ENCODE results near the gene BMPR1A.

BMPR1A gene

GRCh38 chr10:86756511-86757112 lies at the start of gene BMPR1A:
BMPR1A (plus strand) TSS chr10:86756619; CDS start chr10:86876019, 119,400 bp downstream.
- peak; percentile 90 for DNase-seq

- DNase-seq = no peak
These were observed 49.4 kb upstream of the BMPR1A start for GRCh38 chr10:86706977-86707376.

- no peak for DNase-seq
These were observed 48.9 kb upstream of the BMPR1A start for GRCh38 chr10:86707505-86707904.

GRCh38 chr10:86708068-86708782 lies 48.2 kb upstream of the BMPR1A start:
- DNase-seq = peak; percentile 67

GRCh38 chr10:86708783-86709380 lies 47.5 kb upstream of the BMPR1A start:
- no peak for DNase-seq

GRCh38 chr10:86709396-86710185 lies 46.8 kb upstream of the BMPR1A start:
- no peak for DNase-seq

- peak; percentile 94 for DNase-seq
These were observed 45.4 kb upstream of the BMPR1A start for GRCh38 chr10:86710987-86711512.

DNA sequence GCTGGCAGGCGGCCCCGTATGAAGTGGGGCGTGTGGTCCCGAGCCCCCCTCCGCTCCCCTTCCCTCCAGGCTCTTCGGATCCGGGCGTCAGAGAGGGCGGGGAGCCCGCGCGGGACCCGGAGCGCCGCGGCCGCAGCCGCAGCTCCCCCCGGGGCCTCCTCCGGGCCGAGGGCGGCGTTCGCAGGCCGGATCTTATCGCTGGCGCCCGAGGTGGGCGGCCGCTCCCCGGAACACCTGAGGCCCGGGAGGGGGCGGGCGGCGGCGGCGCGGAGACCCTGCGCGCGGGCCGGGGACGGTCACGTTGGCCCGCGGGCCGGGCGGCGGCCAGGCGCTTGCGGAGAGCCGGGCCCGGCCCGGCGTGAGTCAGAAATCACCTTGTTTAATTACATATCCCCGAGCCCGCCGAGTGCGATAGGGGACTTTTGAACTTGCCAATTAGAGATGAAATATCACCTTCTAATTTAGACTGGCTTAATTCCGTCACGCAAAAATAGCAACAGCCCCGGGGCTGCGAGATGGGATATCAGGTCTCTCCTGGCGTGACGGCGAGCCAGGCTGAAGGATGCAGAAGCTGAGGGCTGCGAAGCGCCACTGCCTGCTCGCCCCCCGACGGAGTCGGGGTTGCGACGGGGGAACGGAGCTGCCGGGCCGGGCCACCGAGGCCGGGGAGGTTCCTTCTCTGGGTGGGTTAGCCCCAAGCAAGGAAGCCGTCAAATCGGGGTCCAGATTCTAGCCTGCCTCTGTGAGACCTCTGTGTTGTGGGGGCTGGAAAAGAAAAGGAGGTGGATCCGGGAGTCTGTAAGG lies 44.7 kb upstream of the BMPR1A start:
- DNase-seq = peak; percentile 87

DNA sequence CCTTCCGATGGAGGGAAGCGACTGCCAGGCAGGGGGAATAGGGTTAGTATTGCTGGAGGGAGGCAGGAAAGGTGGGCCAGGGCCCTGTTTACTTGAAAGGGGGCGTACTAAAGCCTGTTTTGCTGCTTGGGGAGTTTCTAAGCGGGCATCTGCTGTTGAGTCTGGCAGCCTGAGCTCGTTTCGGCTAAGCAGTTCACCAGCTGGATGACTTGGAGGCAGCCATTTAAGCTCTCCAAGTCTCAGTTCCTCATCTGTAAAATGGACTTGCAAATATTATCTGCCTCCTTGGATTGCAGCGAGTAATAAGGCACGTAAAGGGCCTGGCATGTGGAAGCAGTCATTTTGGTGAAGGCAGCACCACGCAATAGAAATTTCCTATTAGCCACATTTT lies 44.1 kb upstream of the BMPR1A start:
- DNase-seq = no peak

DNA sequence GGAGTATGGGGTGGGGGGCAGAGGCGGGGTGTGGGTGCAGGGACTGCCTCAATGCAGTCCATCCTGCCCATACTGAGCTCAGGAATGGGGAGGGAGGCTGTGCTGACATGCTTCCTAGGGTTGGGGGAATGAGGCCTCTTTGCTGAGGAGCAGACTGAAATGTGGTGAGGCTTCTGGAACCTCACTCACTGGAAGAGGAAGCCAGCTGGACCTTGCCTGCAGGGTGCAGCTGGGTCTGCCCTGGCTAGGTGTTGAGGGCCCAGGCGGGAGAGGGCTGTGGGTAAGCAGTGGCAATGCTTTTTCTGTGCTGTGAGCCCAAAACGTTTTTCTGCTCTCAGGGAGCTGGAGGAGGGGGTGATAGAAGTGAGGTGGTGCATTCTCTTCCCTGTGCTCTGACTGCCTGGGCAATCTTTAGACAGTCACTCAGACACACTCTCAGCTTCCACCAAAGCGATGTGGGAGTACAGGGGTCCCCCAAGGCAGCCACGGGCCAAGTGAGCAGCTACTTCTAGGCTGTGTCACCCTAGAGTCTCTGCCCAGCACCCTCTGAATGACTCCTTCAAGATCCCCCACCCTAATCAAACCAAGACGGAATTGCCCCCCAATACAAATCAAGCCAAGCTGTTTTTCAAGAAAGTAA lies 41.1 kb upstream of the BMPR1A start:
- DNase-seq = no peak

DNA sequence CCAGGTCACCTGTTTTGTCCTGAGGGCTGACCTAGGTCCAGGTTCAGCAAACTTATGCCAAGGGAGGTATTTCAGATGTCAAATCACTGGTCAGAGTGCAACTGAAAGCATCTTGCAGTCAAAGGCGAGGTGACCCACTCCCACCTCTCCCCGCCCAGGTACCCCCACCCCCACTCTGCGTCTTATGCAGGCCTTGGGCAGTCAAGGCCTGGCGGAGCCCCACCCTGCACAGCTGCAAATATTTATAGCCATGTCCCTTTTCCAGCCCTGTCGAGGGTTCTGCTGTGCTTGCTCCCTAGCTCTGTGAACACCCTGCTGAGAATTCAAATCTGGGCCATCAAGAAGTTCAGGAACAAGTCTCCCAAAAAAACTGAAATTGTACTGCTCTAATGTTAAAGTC lies 40.6 kb upstream of the BMPR1A start:
- no peak for DNase-seq

GRCh38 chr10:86716466-86716865 lies 40.0 kb upstream of the BMPR1A start:
- DNase-seq = no peak

DNA sequence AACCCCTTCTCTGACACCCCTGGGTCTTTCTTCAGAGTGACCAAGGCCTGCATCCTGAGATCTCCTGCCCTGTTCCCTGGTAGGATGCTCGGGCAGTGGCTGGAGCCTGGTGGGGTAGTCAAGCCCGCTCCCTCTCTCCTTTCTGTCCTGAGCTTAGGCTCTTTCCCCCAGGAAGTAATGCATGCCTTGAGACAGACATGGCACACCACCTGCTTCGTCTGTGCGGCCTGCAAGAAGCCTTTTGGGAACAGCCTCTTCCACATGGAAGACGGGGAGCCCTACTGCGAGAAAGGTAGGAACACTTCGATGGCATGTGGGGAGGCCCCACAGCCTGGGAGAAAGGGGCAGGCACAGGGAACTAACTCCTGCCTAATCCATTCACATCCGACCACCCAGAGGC lies 37.9 kb upstream of the BMPR1A start:
- DNase-seq = no peak

DNA sequence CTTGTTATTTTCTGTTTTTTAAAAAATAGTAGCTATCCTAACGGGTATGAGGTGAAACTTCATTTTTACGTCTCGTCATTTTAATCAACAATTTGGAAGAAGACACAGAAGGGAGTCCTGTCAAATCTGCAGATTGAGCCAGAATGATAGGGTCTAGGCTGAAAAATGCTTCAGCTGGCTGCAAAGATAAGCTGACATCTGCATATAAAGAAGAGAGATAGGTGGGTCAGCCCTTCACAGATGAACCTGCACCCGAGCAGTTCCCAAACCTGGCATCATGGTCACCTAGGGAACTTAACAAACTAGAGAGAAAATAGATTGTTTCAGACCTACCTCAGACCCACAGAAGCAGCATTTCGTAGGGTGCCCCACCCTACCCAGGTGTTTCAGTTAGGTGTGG lies 35.2 kb upstream of the BMPR1A start:
- DNase-seq = no peak

DNA sequence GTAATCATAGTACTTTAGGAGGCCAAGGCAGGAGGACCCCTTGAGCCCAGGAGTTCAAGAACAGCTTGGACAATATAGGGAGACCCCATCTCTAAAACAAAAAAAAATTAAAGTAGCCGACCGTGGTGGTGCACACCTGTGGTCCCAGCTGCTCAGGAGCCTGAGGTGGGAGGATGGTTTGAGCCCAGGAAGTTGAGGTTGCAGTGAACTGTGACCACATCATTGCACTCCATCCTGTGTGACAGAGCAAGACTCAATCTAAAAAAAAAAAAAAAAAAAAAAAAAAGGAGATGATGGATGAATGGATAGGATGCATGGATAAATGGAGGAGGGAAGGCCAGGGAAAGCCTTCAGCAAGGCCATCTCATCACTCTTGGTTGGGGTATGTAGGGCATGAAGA lies 33.4 kb upstream of the BMPR1A start:
- DNase-seq = no peak

- DNase-seq = no peak
These were observed 32.0 kb upstream of the BMPR1A start for GRCh38 chr10:86724445-86724844.

GRCh38 chr10:86725980-86726676 lies 30.3 kb upstream of the BMPR1A start:
- DNase-seq = no peak

DNA sequence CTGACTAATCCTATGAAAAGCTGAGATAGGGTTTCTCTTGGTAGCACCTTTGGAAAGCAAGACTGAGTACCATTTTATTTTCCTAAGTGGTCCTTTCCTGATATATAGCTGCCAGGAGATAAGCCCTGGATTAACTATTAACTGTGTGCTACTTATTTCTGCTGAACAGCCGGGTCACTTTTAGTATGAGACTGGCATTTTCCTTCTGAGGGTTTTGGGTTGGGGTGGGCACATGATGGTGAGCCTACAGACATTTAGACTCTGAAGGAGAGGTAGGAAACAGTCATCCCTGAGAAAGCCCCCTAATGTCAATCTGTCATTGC lies 29.8 kb upstream of the BMPR1A start:
- no peak for DNase-seq

GRCh38 chr10:86727470-86727869 lies 28.9 kb upstream of the BMPR1A start:
- DNase-seq = no peak

- no peak for DNase-seq
These were observed 28.4 kb upstream of the BMPR1A start for GRCh38 chr10:86728056-86728455.

DNA sequence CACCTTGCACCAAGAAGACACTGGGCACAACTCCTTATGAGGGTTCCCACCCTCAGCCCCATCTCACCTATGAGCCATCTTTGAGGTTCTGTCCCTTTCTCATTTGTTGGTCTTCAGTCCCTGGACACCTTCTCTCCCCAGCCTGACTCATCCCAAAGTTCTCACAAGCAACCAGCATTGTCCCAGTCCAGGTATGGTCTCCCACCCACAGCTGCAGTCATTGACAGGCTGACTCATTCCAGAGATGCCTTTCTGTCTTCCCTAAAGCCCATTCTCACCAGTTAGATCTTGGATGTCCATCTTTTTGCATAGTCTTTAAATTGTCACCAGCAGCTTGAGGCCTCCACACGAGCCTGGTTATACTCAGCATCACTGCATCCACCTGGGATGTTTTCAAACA lies 26.7 kb upstream of the BMPR1A start:
- no peak for DNase-seq

Measured in retina (tissue), 1 donor.